ENCODE results near the gene IL1RAP.
A peak's percentile ranks its signal among the peaks of the same experiment; 100 is the strongest.
"Not testable (repeated sequence)": the region's sequence is repeated elsewhere in the genome, so short reads cannot be mapped to it uniquely, and the experiment has no call there.

The IL1RAP gene, protein sequence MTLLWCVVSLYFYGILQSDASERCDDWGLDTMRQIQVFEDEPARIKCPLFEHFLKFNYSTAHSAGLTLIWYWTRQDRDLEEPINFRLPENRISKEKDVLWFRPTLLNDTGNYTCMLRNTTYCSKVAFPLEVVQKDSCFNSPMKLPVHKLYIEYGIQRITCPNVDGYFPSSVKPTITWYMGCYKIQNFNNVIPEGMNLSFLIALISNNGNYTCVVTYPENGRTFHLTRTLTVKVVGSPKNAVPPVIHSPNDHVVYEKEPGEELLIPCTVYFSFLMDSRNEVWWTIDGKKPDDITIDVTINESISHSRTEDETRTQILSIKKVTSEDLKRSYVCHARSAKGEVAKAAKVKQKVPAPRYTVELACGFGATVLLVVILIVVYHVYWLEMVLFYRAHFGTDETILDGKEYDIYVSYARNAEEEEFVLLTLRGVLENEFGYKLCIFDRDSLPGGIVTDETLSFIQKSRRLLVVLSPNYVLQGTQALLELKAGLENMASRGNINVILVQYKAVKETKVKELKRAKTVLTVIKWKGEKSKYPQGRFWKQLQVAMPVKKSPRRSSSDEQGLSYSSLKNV

GRCh38 chr3:190513409-190514370 lies at the start of gene IL1RAP:
TSS of gene IL1RAP (plus strand) at chr3:190514085. CDS start at chr3:190564290, 50,205 bp downstream.
- peak; percentile 93 for DNase-seq (ENCODE audit: low read depth)

- no peak for DNase-seq (ENCODE audit: low read depth)
These were observed 46.0 kb upstream of the IL1RAP start for GRCh38 chr3:190467922-190468321.

GRCh38 chr3:190473261-190473660 lies 40.6 kb upstream of the IL1RAP start:
- not testable (repeated sequence) for DNase-seq (ENCODE audit: low read depth)

DNA sequence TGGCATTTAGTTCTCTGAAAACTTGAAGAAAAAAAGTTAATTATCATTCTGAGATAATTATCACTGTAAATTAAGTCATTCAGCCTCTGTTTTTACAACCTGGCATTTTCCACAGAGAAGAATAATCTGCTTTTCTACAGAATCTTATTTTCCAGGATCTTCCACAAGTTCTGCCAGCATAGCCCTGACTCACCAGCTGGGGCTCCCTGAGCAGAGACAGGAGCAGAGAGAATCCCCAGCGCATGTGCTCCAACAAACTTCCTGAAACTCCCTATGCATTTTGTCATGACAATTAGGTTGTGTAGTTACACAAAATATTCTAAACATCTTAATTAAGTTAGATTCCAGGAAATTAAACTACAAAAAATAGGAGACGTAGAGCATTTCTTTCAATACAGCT lies 32.1 kb upstream of the IL1RAP start:
- peak; percentile 10 for DNase-seq (ENCODE audit: low read depth)

GRCh38 chr3:190485830-190486532 lies 27.9 kb upstream of the IL1RAP start:
- peak; percentile 12 for DNase-seq (ENCODE audit: low read depth)

DNA sequence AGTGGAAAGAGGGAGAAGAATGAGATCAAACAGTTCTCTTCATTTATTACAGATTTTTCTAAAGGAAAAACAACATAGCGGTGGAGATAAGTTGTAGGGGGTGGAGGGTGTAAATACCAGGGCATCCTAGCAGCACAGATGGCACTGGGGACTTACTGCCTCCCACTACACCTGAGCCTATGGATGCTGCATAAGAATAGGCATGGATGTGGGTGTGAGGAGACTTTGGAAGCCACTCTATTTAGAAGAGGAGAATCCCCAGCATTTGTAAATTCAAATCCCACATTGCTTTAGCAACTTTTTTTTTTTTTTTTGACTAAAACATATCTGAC lies 27.4 kb upstream of the IL1RAP start:
- DNase-seq (ENCODE audit: low read depth) = no peak

DNA sequence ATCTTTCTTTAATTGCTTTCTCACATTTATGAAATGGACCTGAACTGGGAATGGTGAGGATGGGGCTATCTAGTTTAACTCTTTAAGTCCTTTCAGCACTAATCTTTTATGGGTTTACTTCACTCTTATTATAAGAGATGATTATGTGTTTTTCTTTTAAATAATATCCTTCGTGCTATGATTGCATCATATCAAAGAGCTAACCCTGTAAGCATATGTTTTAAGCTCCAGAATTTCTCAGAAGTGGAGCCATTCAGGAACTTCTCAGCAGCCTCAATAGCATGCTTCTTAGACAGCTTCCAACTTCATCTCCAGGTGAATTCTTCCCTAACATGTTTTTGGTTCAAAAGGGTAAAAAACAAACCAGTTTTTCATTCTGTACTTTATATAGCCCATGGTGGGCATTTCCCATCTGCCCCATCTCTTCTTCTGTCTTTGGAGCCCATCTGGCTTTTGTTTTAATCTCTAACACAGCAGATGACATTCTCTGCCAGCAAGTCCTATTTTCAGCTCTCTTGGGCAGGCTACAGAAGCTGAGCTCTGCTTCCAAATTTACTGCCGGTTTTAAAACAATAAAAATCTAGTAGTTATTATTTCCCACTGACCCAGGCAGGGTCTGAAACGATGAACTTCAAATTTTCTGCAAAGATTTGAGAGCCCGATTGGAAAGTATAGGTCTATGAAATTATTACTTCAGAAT lies 26.8 kb upstream of the IL1RAP start:
- DNase-seq (ENCODE audit: low read depth) = no peak

DNA sequence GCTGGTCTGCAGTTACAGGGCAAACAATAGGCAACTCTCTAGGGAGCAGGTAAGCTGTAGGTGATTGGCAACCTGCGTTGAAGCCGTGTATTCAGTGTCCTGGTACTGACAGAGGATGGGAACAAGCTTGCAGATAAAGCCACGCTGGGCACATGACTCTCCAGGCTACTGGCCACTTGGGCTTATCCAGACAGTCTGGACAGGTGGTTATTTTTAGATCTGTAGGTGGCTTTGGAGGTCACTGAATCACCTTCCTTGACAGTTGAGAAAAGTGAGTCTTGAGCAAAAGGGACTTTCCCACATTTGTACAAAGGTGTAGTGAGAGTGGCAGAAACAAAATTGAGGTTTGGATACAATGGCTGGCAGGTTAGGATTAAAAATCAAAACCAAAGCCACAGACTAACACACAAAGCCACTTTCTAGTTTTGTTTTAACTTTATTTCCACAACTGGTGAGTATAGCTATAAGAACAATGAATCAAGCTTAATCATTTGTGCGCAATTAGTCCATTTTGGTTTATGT lies 22.3 kb upstream of the IL1RAP start:
- DNase-seq (ENCODE audit: low read depth) = no peak

DNA sequence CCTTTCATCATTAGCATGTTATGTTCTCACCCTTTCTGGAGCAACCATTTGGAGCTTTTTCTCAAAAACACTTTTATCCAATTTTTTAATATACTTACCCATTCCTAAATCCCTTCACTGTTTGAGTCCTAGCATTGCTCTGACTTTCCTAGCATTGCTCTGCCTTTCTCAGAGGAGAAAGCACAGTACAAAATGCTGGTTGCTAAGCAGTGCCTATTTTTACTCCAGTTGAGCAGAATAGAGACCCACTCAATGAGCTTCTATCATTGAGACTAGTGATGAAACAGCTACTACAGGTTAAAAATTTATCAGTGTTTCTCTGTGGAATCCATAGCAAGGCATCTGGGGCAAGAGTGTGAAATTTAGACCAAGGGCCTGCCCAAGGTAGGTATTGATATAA lies 21.8 kb upstream of the IL1RAP start:
- no peak for DNase-seq (ENCODE audit: low read depth)

- DNase-seq (ENCODE audit: low read depth) = no peak
These were observed 20.9 kb upstream of the IL1RAP start for GRCh38 chr3:190492966-190493365.

GRCh38 chr3:190494907-190495306 lies 19.0 kb upstream of the IL1RAP start:
- DNase-seq (ENCODE audit: low read depth) = no peak

DNA sequence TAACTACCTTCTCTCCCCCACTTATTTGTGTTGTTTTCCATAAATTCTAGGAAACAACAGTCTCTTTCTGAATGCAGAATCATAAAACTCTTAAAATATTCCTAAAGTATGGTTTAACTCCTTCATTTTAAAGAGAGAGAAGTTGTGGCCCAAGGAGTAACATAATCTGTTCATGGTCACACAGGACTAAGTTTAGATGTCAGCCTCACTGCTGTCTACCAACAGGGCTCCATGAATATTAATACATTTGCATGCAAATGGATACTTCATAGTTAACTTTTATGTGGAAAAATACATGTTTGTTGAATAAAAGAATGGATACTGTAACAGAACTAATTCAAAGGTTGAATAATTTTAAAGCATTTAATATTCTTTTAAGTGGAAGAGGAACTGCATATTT lies 18.5 kb upstream of the IL1RAP start:
- no peak for DNase-seq (ENCODE audit: low read depth)

DNA sequence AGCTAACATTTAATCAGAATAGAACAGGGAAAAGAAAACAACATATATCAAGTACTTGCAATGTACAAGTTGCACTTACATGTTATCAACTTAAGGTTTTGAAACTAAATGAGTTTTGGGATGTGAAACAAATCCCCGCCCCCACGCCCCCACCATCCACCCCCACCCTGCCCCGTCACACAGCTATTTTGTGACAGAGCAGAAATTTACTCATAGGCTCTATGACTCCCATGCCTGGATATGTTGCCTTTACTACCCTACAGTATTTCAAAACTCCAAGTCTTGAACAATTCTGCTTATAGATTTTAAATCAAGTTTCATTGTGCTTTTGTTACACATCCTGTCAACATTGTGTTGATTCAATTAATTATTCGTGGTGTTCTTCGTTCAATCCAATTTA lies 18.1 kb upstream of the IL1RAP start:
- DNase-seq (ENCODE audit: low read depth) = no peak

GRCh38 chr3:190496859-190497258 lies 17.0 kb upstream of the IL1RAP start:
- no peak for DNase-seq (ENCODE audit: low read depth)

DNA sequence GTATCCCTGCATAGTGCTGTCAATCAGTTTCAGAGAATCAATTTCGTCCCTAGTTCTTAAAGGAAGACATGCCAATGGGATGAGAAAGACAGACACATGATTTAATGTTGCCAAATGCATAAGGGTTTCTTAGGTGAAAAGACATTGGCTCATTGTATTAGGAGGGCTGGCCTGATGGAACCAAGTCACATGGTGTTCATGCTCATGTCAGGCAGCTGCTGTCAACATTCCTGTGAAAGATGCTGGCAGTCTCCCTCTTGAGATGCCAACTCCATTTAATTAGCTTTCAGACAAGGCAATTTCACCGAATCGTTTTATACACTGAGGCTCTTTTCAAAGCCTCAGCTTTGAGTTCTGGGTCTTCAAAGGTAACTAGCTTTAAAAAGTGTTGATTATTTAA lies 16.1 kb upstream of the IL1RAP start:
- DNase-seq (ENCODE audit: low read depth) = peak; percentile 15

- DNase-seq (ENCODE audit: low read depth) = no peak
These were observed 15.6 kb upstream of the IL1RAP start for GRCh38 chr3:190498293-190498692.

DNA sequence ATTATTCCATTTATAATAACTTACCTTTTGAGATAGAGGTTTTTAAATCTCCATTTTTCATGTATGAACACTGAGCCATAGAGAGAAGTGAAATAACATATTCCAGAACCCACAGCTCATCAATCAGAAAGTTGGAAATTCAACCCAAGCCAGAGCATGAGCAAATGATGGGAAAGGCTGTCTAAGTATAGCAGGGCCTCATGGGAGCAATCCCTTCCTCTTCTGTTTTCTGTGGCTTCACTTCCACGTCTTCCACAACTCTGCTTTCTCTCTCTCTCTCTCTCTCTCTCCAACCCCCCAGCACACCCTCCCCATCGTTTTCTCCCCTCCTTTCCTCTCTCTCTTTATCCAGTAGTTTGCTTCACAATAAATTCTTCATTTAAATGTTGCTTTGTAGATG lies 14.8 kb upstream of the IL1RAP start:
- no peak for DNase-seq (ENCODE audit: low read depth)

DNA sequence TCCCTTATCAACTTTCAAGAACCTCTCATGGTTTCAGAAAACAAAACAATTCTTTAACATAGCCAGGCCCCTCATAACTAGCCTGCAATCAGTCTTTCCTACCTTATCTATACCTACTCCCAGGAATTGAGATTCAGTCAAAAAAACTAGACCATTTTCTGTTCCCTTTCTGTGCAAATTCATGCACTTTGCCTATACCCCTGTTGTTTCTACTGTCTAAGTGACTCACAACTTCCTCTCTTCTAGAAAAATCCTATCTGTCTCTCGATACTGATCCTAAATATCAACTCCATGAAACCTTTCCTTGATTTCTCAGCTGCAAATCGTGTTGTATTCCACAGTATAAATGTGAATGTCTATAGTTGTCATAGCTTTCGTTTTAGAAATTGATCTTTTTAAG lies 10.9 kb upstream of the IL1RAP start:
- DNase-seq (ENCODE audit: low read depth) = no peak

- no peak for DNase-seq (ENCODE audit: low read depth)
These were observed 9.3 kb upstream of the IL1RAP start for GRCh38 chr3:190504354-190505125.

DNA sequence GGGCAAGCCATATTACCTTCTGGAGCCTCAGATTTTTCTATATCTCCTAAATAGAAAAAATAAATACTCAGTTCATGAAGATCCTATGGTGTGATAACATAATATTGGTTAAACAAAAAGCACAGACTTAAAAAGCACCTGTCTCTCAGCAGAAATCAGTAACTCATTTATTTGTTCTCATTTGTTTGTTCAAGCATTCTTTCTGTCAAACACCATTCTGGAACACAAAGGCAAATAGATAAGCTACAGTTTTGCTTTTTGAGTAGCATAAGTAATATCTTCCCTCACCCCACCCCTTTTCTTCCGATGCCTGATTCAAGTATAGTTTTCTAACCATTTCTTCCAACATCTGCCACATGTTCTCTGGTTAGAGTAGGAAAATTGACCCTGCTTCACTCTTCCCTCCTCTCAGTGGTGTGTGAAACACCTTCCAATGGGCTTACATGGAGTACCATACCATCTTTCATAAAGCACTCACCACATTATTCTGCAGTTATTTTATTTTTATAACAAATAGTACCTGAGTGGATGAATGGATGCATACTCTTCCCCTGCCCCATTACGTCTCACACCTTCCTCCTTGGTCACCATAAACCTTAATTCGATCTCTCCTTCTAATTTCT lies 8.4 kb upstream of the IL1RAP start:
- no peak for DNase-seq (ENCODE audit: low read depth)

All from ELR (cell line).